Measurements from ENCODE around the gene CHMP2B.
"Not testable (repeated sequence)": the region's sequence is repeated elsewhere in the genome, so short reads cannot be mapped to it uniquely, and the experiment has no call there.

The CHMP2B gene

DNA sequence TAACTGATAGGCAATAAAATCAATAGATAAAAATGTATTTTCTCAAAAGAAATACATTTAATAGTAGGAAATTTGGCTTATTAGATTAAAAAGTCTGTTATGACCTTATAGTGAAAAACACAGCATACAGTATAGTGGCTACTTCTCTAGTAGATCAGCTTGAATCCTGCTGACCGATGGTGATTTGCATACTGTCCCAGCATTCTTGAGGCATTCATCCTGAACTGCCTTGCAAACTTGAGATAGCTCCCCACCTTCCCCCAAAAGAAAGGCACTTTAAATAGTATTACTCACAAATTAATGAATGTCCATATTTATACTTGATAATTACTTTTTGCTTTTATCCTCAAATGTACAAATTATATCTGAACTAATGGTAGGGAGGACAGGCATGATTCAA, 6.7 kb downstream of the CHMP2B start:
- DNase-seq (ENCODE audit: low spot score), result no peak

DNA sequence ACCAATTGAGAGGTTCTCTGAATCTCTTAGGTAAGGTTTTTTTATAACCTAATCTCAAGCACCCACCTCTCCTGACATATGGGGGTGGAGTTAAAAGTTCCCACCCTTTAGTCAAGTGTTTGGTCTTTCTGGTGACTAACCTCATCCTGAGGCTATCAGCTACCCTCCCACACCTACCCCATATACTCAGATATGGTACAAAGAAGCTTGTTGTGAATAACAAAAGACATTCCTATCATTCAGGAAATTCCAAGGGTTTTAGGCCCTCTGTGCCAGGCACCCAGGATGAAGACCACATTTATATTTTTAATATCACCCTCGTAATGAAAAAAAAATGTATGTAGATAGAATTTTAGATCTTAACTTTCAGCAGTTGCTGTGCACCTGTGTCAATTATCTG, 9.0 kb downstream of the CHMP2B start:
- no peak for DNase-seq (ENCODE audit: low spot score)

- DNase-seq (ENCODE audit: low spot score), result no peak
Measured at GRCh38 chr3:87246662-87247429, 19.7 kb downstream of the CHMP2B start.

DNA sequence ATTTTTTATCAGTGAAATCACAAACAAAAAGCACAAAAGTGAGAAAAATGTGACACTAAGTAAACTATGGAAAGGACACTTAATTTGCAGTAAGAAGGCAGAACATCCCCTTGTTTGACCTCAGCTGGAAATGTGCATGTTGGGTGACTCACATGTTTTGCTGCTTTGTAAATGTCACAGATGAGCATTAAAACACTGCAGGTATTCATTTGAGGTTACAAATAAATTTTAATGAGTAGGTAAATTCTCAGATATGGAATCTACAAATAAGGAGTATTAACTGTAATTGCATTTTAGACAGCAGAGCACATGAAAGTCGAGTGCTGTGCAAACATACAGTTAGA, 20.3 kb downstream of the CHMP2B start:
- no peak for DNase-seq (ENCODE audit: low spot score)

- DNase-seq (ENCODE audit: low spot score), result not testable (repeated sequence)
Measured at GRCh38 chr3:87248231-87248630, 21.1 kb downstream of the CHMP2B start.

DNA sequence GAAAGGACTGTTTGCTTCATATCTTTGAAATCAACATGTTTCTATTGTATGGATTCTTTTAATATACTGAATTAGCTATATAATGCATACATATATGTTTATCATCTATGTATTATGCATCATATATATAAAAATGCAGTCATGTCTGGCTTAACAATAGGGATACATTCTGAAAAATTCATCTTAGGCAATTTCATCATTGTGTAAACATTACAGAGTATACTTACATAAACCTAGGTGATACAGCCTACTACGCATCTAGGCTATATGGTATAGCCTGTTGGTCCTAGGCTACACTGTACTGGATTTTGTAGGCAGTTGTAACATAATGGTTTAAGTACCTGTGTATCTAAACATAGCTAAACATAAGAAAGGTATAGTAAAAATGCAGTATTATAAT, 21.7 kb downstream of the CHMP2B start:
- no peak for DNase-seq (ENCODE audit: low spot score)

- DNase-seq (ENCODE audit: low spot score), result no peak
Measured at GRCh38 chr3:87250009-87250408, 22.9 kb downstream of the CHMP2B start.

- peak; percentile 63 for DNase-seq (ENCODE audit: low spot score)
Measured at GRCh38 chr3:87260270-87260669, 33.2 kb downstream of the CHMP2B start.

DNA sequence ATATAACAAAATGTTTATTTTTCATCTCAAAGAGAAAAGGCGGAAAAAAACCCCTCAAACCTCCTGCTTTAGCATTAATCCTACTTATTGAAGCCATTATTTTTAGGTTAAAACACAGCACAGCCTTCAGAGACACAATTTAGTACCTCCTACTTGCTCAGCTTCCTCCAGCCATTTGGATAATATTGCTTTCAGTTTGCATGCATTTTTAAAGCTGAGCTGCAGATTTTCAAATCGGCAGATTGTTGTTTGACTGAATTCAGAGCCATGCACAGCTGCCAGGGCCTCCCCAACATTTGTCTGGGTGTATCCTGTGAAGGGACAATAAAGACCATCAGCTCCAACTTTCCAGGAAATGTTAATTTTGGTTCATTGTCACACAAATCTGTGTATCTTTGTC, 34.8 kb downstream of the CHMP2B start:
- no peak for DNase-seq (ENCODE audit: low spot score)

GRCh38 chr3:87267953-87268645, 41.0 kb downstream of the CHMP2B start:
- DNase-seq (ENCODE audit: low spot score), result no peak

DNA sequence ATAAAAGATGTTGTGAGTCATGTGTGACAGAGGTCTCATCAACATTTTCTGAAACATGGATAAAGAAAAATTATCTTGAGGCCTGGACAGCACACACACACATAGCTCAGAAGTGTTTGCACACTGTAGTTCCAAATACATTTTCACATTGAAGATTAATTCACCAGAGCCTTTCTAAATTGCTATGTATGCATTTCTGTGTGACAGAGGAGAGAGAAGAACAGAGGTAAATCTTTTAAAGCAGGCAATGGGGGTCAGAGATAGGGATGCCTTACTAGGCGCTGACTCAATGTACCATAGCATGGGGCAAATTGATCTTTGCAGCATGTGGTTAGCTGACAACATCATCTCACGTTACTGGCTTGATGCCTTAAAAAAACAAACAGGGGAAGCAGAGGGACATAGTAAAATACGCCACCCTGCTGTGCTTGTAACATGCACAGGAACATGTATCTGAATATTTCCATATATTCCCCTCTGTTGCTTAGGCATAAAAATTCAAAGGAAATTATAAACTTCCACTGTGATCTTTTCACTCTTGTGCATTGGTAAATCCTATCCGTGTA, 41.6 kb downstream of the CHMP2B start:
- no peak for DNase-seq (ENCODE audit: low spot score)

GRCh38 chr3:87269723-87270122, 42.6 kb downstream of the CHMP2B start:
- DNase-seq (ENCODE audit: low spot score), result no peak

DNA sequence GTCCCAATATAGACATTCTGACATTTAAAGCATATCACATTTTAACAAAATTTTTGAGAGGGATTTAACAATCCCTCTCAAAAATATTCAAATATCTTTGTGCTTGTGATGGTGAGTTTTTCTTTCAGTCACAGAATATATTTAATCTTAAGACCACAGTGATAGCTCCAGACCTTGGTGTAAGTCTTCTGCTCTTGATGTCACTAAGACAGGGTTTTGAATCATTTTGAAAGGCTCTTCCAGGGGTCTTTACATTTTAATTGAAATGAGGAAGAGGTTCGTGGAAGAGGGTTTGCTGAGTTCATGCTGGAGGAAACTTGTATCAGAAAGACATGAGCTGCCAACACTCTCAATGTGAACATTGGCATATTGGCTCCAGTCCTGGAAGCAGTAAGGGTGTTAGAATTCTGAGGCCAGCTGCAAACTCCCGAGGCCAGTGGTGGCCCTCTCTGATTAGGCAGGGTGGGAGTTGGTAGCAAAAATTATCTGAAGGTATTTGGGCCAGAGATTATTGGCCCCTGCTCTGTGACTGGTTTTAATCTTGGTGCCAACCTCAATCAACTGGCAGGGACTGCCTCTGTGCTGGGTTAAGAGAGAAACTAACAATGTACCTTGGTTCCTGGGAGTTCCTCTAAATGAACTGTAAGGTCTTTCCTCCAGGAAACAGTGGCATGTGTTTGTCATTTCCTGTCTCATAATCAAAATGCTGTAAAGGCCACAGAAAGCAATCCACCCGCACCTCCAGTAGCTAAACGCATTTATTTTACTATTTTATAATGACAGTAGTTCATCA, 44.0 kb downstream of the CHMP2B start:
- DNase-seq (ENCODE audit: low spot score), result peak; percentile 44

DNA sequence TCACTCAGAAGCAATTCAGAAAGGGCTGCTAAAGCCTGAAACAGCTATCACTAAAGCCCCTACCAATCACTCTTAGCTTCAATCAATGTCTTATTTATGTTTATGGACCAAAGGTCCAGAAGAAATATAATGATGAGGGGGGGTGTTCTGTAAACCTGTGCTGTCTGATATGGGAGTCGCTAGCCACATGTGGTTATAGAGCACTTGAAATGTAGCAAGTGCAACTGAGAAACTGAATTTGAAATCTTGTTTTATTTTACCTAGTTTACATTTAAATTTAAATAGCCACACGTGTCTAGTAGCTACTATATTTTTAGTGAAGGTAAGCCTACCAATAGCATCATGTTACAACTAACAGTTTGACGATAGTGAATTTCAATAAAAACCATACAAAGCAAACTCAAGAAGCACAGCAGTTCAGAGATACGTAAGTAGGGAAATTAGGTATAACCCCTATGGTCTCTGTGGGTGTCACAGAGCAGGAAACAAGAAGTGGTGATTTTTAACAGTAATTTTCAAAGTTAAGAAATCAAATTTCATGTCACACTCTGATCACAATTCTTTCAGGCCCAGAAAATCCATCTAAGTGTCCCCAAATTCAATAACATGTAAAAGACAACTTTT, 45.7 kb downstream of the CHMP2B start:
- DNase-seq (ENCODE audit: low spot score), result no peak

DNA sequence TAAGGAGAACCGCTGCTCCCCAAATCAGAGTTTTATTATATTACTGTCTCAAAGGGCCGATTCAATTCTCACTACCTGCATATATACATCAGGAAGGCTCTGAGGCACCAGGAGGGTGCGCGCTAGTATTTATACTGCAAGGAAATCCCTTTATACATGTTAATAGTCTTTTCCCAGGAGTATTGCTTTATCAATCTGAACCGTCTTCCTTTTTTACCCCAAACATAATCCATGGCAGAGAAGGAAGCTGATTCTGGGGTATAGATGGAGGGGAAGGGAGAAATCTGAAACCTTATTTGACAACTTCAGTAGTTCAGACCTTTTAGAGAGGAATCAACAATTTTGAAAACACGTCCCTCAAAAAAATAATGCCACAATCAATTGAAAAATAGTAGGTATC, 49.4 kb downstream of the CHMP2B start, which contains the start of gene POU1F1:
Gene POU1F1 (minus strand): TSS at position 101 of the 400 bp plus-strand sequence. CDS start 122 bp downstream, outside the sequence.
- DNase-seq (ENCODE audit: low spot score), result no peak

DNA sequence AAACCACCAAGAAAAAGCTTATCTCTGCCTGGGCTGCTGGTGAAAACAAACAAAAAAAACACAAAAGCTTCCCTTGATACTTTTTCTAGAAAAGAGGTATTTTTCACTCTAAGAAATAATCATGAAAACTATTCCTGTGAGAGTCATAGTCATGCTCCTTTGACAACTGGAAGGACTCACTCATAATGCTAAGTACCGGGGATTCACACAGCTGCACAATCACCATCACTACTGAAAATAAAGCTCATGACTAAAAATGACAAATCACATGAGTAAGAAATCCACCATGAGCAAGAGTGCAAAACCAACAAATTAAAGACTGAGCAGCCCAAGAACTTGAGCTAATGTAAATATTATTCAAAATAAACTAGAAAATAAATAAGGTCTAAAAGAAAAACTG, 59.9 kb downstream of the CHMP2B start:
- no peak for DNase-seq (ENCODE audit: low spot score)

DNA sequence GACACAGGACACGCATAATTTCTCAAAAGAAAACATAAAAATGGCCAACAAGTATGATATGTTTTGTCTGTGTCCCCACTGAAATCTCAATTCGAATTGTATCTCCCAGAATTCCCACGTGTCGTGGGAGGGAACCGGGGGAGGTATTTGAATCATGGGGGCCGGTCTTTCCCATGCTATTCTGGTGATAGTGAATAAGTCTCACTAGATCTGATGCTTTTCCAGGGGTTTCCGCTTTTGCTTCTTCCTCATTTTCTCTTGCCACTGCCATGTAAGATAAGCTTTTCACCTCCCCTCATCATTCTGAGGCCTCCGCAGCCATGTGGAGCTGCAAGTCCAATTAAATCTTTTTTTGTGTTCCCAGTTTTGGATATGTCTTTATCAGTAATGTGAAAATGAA, 61.3 kb downstream of the CHMP2B start:
- DNase-seq (ENCODE audit: low spot score), result no peak

DNA sequence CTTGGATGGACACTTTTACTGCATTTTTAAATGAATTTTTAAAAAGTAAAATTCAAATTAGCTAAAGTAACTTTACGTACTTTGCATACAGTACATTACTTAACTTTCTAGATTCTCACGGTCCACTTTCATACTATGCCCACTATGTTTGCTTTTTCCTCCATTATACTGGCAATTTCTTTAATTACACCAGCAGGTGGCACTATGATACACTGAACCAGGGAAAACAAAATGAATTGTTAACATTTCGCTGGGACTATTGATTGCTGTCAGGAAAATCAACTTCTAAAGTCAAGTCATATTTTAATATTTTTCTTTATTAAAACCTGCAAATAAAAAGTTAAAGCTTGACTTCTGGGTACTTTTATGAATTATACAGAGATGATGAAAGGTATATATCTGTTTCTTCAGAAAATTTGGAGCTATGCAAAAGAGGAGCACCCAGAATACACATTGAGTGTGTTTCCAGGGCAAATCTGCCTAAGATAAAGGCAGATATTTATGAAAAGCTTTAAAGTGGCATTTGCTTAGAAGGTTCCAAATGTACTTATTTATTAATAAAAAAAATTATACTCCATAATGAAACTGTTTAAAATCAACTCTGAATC, 71.1 kb downstream of the CHMP2B start:
- DNase-seq (ENCODE audit: low spot score), result peak; percentile 31

DNA sequence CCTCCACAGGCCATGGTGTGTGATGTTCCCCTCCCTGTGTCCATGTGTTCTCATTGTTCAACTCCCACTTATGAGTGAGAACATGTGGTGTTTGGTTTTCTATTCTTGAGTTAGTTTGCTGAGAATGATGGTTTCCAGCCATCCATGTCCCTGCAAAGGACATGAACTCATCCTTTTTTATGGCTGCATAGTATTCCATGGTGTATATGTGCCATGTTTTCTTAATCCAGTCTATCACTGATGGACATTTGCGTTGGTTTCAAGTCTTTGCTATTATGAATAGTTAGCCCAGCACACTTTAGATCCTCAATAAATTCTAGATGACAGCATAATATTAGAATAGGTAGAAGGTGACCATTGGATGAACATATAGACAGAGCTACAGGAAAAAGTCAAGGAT, 77.9 kb downstream of the CHMP2B start:
- not testable (repeated sequence) for DNase-seq (ENCODE audit: low spot score)

Data from hematopoietic multipotent progenitor cell treated with erythropoietin and hydrocortisone succinate and interleukin-3 and kit ligand, for 17 days (in vitro differentiated cells).